Aorta (tissue), 5 donors: ENCODE measurements around the gene SCGN. TPM values are rescaled to one million over a fixed set of nuclear protein-coding genes. Genes with fewer than 3 reads are reported as not detected.

Experiments
- ATAC-seq: fragments of 200-7000 bp; cut with Tn5 transposase; one replicate; pipeline ENCODE4 v1.9.1; 2022; ENCODE audit warnings: moderate library complexity; ENCODE audit not compliant: low FRiP score
- DNase-seq, 2 donors: peaks; one replicate each; pipeline ENCODE4 v3.0.0-alpha.2; 2020
- H3K27ac ChIP-seq, 2 donors: one replicate each; pipeline ENCODE4 v1.5.1; 2013; ENCODE audit warnings: low read length in 2 of 2, mild to moderate bottlenecking in 2 of 2, moderate library complexity in 2 of 2, control low read depth in 1 of 2, inconsistent platforms in 1 of 2, low read depth in 1 of 2
- H3K27me3 ChIP-seq, 2 donors: one replicate each; pipeline ENCODE4 v1.6.1; 2013; ENCODE audit warnings: control low read depth in 1 of 2, low read length in 1 of 2, mild to moderate bottlenecking in 1 of 2, moderate library complexity in 1 of 2; ENCODE audit not compliant: insufficient read depth in 2 of 2, control insufficient read depth in 1 of 2
- H3K36me3 ChIP-seq, 2 donors: one replicate each; pipeline ENCODE4 v1.6.1; 2013; ENCODE audit warnings: control low read depth in 1 of 2, low read length in 1 of 2, mild to moderate bottlenecking in 1 of 2; ENCODE audit not compliant: insufficient read depth in 2 of 2, control insufficient read depth in 1 of 2
- H3K4me1 ChIP-seq, 2 donors: one replicate each; pipeline ENCODE4 v1.6.1; 2013; ENCODE audit warnings: low read length in 2 of 2, control low read depth in 1 of 2, mild to moderate bottlenecking in 1 of 2, moderate library complexity in 1 of 2; ENCODE audit not compliant: insufficient read depth in 2 of 2, control insufficient read depth in 1 of 2
- H3K4me3 ChIP-seq, 2 donors: one replicate each; pipeline ENCODE4 v1.5.1; 2013; ENCODE audit warnings: low read length in 2 of 2, control low read depth in 1 of 2, mild to moderate bottlenecking in 1 of 2
- H3K9me3 ChIP-seq: one replicate; pipeline ENCODE4 v1.6.1; 2013; ENCODE audit warnings: mild to moderate bottlenecking, low read length; ENCODE audit not compliant: control insufficient read depth
- WGBS, 2 donors: extraction: QIAGEN DNeasy Blood & Tissue Kit; methylation state at CpG; one replicate each; pipeline ENCODE4 v1.1.7; 2013; 5-methylcytosine and 5-hydroxymethylcytosine counted together
- intact Hi-C, 2 donors: fragments of 100-400 bp; cut with DNase I; formaldehyde crosslinking; loops; one replicate each; pipeline versions ENCODE4 v1.14.2 to v1.15.0; 2022
- long read RNA-seq, 2 donors: library from polyadenylated mRNA; unstranded; transcript quantifications; one replicate each; pipeline ENCODE4 v2.0.0, GENCODE V29; 2020 to 2021
- polyA plus RNA-seq, 2 donors: library from polyadenylated mRNA; stranded (reverse); fragments of 200-250 nt; gene quantifications; one replicate each; pipeline ENCODE4 v1.2.3, GENCODE V29; 2013
- total RNA-seq, 2 donors: library from RNA; stranded (reverse); fragmentation: NEBNext Ultra II Directional; extraction: Animal tissue kit (Norgen Biotek cat#: 25700); gene quantifications; one replicate each; pipeline ENCODE4 v1.2.1, GENCODE V29; 2021
- donor health status: healthy with polysubstance abuse.
- donor health status: Bipolar disorder and iron deficiency.
- donor health status: DM: no; HTN: no; CAD: no.
- donor health status: DM: no; HTN: no; CAD: no.
- donor health status: DM: yes; HTN: yes; CAD: no.

The SCGN gene, protein sequence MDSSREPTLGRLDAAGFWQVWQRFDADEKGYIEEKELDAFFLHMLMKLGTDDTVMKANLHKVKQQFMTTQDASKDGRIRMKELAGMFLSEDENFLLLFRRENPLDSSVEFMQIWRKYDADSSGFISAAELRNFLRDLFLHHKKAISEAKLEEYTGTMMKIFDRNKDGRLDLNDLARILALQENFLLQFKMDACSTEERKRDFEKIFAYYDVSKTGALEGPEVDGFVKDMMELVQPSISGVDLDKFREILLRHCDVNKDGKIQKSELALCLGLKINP
- total RNA-seq (not detected), polyA plus RNA-seq (1 to 10 TPM; 1.1 to 3.1 TPM)
- long read RNA-seq, donor 1, partial matches to known transcripts, result 0 of 1 reads
- long read RNA-seq, donor 1, other reads (novel, unspliced or antisense), result 0 of 1 reads
- long read RNA-seq, donor 2, result 0 reads

DNA sequence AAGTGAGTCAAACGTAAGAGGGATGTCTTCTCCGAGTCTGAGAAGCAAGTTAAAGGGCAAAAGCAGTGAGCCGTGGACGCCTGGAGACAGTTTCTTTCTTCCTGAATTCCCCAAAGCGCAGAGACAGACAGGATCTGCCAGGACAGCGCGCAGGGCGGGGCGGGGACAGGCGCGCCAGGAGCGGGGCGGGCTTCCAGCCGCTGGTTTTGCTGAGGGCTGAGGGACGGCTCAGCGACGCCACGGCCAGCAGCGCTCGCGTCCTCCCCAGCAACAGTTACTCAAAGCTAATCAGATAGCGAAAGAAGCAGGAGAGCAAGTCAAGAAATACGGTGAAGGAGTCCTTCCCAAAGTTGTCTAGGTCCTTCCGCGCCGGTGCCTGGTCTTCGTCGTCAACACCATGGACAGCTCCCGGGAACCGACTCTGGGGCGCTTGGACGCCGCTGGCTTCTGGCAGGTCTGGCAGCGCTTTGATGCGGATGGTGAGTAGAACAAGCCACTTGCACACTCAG is at the start of gene SCGN:
TSS of gene SCGN (plus strand) at position 209 of the 509 bp plus-strand sequence. CDS start at position 398, 189 bp downstream.
- no peaks in the 10 kb centered on the region for H3K9me3 ChIP-seq
- peak; percentile 67 to 88 for DNase-seq
- peaks cover 0 to 2% of the 10 kb centered on the region in 2 donors for H3K27me3 ChIP-seq
- peak; percentile 68 for ATAC-seq
- H3K4me1 ChIP-seq, result no peaks in the 10 kb centered on the region
- intact Hi-C loops, result no loop called here
- H3K27ac ChIP-seq, result no peak within 1 kb of the TSS
- H3K4me3 ChIP-seq, result no peak within 1 kb of the TSS
- WGBS, 2 donors, result 2 to 3% methylated on average over 35 of the region's 35 CpGs
- H3K36me3 ChIP-seq, result no peaks in the 10 kb centered on the region

GRCh38 chr6:25602674-25602982 is 49.4 kb upstream of the SCGN start:
- Histone ChIP-seq H3K4me3 (no peak overlapping the region), H3K36me3 (peaks cover 2 to 4% of the 10 kb centered on the region in 2 donors), H3K9me3 (no peaks in the 10 kb centered on the region), H3K27me3 (no peaks in the 10 kb centered on the region), H3K27ac (no peak overlapping the region), H3K4me1 (no peaks in the 10 kb centered on the region)
- ATAC-seq (no peak), DNase-seq (no peak)
- 95 to 100% methylated on average over 1 of the region's 1 CpG for WGBS, 2 donors
- intact Hi-C loops, result no loop called here

DNA sequence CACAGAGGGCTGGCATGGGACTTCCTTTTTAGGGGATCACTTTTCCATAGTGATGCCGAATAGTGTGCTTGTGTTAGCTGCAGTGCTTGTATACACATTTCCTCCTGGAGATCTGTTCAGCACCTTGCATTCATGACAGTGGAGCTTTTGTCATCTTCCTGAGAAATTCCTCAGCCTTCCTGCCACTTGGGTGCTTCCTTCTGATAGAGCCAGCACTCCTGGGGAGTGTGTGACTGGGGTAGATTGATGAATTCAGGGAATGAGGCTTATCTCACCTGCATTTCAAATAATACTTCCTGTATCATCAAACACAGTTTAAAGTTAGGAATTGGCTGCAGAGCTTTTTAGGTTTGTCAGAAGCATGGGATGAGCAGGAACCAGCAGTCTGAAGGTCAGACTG is 48.8 kb upstream of the SCGN start:
- Histone ChIP-seq H3K9me3 (no peaks in the 10 kb centered on the region), H3K4me1 (no peaks in the 10 kb centered on the region), H3K36me3 (peaks cover 2 to 4% of the 10 kb centered on the region in 2 donors), H3K27me3 (no peaks in the 10 kb centered on the region), H3K27ac (no peak overlapping the region), H3K4me3 (no peak overlapping the region)
- ATAC-seq, result no peak
- 95 to 96% methylated on average over 1 of the region's 1 CpG for WGBS, 2 donors
- no peak for DNase-seq
- intact Hi-C loops, result no loop called here

DNA sequence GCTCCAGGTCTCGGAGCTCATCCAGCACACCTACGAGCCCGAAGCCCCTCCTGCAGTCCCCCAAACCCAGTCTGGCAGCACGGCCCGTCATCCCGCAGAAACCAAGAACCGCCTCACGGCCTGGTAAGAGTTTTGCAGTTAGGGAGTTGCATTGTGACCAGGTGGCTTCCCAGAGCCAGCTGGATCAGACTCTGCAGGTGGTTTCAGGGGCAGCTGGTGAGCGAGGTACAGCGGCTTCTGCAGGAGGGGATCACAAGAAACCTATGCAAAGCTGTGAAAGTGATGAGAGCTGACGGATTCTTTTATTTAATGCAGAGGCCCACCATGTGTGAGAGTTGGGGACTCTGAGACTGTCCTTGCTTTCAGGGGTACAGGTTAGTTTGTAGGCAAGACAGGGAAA is 45.9 kb upstream of the SCGN start:
- Histone ChIP-seq H3K27ac (no peak overlapping the region), H3K4me1 (no peaks in the 10 kb centered on the region), H3K9me3 (no peaks in the 10 kb centered on the region), H3K4me3 (no peak overlapping the region), H3K27me3 (no peaks in the 10 kb centered on the region), H3K36me3 (peaks cover 2 to 4% of the 10 kb centered on the region in 2 donors)
- no peak for DNase-seq
- intact Hi-C loops, result no loop called here
- no peak for ATAC-seq
- WGBS, 2 donors, result 94% methylated on average over 11 of the region's 11 CpGs

- Histone ChIP-seq H3K27me3 (no peaks in the 10 kb centered on the region), H3K36me3 (peaks cover 4% of the 10 kb centered on the region in 2 donors), H3K27ac (no peak overlapping the region), H3K4me1 (no peaks in the 10 kb centered on the region), H3K4me3 (no peak overlapping the region), H3K9me3 (no peaks in the 10 kb centered on the region)
- DNase-seq, result no peak
- 71 to 74% methylated on average over 5 of the region's 5 CpGs for WGBS, 2 donors
- intact Hi-C loops, result no loop called here
- ATAC-seq, result no peak
Measured at GRCh38 chr6:25608558-25609174, 43.3 kb upstream of the SCGN start.

DNA sequence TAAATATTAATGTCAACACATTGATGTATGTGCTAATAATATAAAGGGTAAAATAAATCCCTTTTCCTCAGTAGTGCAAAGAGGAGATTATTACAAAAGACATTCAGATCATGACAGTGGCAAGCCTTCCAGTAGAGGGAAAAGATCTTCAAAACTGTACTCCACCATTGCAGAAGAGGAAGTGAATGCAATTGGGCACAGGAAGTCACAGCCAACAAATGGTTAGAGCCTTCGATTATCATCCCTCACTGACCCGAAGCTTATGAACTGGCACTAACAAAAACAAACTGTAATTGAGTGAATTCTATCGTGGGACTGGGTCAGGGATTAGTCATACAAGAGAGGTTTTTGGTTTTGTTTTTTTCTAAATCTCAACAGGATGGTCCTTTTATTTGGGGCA is 39.3 kb upstream of the SCGN start:
- Histone ChIP-seq H3K27ac (no peak overlapping the region), H3K36me3 (peaks cover 0 to 4% of the 10 kb centered on the region in 2 donors), H3K4me3 (no peak overlapping the region), H3K9me3 (no peaks in the 10 kb centered on the region), H3K4me1 (peaks cover 0 to 4% of the 10 kb centered on the region in 2 donors), H3K27me3 (no peaks in the 10 kb centered on the region)
- ATAC-seq (no peak), DNase-seq (no peak)
- intact Hi-C loops, result no loop called here
- WGBS, 2 donors, result 59 to 69% methylated on average over 3 of the region's 3 CpGs

GRCh38 chr6:25613415-25613814 is 38.6 kb upstream of the SCGN start:
- DNase-seq, result no peak
- peaks cover 0 to 4% of the 10 kb centered on the region in 2 donors for H3K36me3 ChIP-seq
- H3K4me3 ChIP-seq, result no peak overlapping the region
- no peak overlapping the region for H3K27ac ChIP-seq
- WGBS, 2 donors, result 85 to 90% methylated on average over 1 of the region's 1 CpG
- intact Hi-C loops, result no loop called here
- no peaks in the 10 kb centered on the region for H3K27me3 ChIP-seq
- H3K9me3 ChIP-seq, result no peaks in the 10 kb centered on the region
- no peak for ATAC-seq
- peaks cover 0 to 4% of the 10 kb centered on the region in 2 donors for H3K4me1 ChIP-seq

DNA sequence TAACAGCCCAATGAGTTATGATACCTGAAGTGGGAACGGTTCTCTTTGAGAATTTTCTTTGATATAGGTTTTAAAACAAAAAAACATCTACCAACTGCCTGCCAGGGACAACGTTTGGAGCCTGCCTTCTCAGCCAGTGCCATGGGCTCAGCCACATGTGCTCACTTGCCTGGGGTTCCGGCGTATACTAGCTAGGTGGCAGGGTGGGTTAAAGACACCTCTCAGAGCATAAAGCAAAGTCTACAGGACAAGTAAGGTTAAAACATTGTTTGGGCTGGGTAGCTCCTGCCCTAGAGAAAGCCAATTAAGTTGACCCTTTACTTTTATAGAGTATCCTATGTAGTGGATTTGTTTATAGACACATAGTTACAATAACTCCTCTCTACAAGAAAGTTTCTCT is 38.0 kb upstream of the SCGN start:
- DNase-seq (no peak), ATAC-seq (no peak)
- Histone ChIP-seq H3K9me3 (no peaks in the 10 kb centered on the region), H3K4me3 (no peak overlapping the region), H3K4me1 (peaks cover 0 to 4% of the 10 kb centered on the region in 2 donors), H3K27ac (no peak overlapping the region), H3K27me3 (no peaks in the 10 kb centered on the region), H3K36me3 (peaks cover 0 to 4% of the 10 kb centered on the region in 2 donors)
- WGBS, 2 donors, result 74 to 76% methylated on average over 4 of the region's 4 CpGs
- intact Hi-C loops, result no loop called here

DNA sequence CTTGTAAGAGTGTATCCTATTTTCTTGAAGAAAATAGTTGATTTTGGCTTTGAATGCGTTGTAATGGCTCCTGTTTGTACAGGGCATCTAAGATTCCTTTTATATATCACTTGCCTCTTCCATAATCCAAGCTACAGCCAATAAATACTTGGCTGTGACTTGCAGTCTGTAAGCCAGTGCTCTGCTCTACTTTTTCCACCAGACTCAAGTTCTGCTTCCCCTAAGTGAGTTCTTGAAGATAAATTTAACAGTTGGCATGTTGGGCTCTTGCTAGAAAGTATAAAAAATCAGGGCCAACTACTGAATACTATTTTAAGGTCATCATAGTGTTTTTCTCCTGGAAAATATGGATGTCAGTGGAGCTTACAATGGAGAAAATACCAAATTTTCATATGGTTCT is 36.5 kb upstream of the SCGN start:
- ATAC-seq (no peak), DNase-seq (no peak)
- peaks cover 0 to 6% of the 10 kb centered on the region in 2 donors for H3K36me3 ChIP-seq
- H3K4me1 ChIP-seq, result peaks cover 0 to 4% of the 10 kb centered on the region in 2 donors
- H3K4me3 ChIP-seq, result no peak overlapping the region
- intact Hi-C loops, result no loop called here
- H3K27me3 ChIP-seq, result no peaks in the 10 kb centered on the region
- WGBS, 2 donors, result 4 to 11% methylated on average over 1 of the region's 1 CpG
- H3K27ac ChIP-seq, result no peak overlapping the region
- no peaks in the 10 kb centered on the region for H3K9me3 ChIP-seq
